Smooth muscle cell of the brain vasculature (primary cell): ENCODE data around the gene MT1A.
"Not testable (repeated sequence)": the region's sequence is repeated elsewhere in the genome, so short reads cannot be mapped to it uniquely, and the experiment has no call there.

Source experiments
- DNase-seq: peaks from one replicate; pipeline ENCODE4 v3.0.0-alpha.2; 2012; ENCODE audit warnings: low read depth, low spot score

MT1A gene

DNA sequence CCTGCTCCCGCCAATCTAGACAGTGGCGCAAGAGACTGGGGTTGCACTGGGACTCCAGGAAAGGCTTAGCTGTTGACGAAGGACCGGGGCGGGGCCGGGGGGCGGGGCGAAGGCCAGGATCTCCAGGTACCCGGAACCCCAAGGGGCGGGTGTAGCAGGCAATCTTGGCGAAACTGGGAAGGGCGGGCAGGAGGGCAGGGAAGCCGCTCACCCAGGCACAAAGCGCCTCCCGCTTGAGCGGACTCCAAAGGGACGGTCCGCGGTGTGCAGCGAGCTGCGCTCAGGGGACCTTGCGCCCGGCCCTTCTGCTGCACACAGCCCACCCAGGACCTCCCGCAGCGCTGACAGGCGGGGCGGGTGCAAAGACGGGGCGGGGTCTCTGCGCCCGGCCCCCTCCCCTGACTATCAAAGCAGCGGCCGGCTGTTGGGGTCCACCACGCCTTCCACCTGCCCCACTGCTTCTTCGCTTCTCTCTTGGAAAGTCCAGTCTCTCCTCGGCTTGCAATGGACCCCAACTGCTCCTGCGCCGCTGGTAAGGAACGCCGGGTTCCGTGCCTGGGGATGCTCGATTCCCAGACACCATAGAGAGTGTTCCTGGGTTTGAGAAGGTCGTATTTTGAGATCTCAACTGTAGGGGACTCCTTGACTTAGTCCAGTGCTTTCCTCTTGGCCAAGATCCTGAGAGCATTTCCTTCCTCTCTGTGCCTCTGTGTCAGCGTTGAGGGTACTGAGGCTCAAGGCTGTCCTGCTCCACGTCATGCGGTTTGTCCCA lies 19.3 kb downstream of the MT1A start, which contains the start of gene MT1F:
MT1F (plus strand) TSS at position 405 of the 772 bp plus-strand sequence; CDS start at position 505, 100 bp downstream.
- no peak for DNase-seq

DNA sequence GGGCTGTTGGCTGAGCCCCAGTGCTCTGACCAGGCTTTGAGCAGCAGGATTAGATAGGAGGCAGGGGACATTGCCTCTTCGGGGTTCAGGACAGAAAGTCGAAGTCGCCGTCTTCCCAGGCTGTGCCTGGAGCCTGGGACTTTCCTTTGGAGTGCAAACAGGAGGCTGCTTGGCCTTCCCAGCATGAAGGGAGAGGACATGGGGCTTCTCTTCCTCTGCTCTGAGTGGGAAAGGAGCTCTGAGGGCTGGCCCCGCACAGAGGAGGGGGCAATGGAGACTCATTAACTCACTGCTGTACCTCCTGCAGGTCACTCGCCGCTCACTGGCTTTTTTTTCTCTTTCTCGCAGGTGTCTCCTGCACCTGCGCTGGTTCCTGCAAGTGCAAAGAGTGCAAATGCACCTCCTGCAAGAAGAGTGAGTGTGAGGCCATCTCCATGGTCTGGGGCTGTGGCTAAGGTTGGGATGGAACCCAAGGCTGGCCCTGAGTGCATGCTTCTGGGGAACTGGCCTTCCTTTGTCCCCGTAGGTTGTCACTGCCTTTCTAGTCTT lies 19.9 kb downstream of the MT1A start:
- DNase-seq, result no peak

DNA sequence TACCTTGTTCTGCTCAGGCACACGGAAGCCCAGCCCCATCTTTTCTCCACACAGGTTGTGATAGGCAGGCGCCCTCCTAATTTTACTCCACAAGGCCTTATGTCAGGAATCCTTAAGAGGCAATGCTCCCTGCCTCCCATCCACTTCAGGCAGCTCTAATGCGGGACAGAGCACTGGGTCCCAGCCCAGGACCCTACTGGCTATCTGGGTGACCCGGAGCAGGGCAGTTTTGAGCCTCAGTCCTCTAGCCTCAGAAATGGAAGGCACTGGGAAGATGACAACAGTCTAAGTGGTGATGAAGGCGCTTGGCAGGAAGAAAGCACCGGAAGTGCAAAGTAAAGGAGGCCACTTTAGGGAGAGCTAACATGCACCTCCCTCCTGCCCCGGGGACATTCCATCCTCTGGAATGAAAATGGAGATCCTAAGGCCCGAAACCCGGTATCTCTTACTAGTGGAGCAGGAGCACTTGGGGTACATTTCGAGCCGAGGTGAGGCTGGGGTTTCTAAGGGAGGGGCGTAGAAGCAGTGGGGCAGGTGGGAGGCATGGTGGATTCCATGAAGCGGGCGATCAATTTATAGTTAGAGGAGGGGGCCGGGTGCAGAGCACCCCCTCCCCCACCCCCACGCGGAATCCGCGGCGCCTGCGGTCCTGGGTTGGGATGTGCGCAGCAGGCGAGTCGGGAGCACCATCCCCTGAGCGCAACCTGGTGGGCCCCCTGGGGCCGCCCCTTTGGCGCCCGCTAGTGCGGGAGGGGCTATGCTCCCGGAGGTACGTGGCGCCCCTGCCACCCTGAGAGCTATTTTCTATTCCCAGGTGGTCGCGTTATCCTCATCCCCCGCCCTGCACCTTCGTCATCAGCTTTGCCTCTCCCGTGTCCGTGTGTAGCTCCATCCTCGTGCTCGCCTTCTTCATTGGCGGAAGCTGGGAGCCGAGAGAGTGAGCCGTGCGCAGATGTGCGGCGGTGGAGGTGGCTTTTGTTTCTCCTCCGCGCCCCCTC lies 24.2 kb downstream of the MT1A start:
- DNase-seq, result no peak

DNA sequence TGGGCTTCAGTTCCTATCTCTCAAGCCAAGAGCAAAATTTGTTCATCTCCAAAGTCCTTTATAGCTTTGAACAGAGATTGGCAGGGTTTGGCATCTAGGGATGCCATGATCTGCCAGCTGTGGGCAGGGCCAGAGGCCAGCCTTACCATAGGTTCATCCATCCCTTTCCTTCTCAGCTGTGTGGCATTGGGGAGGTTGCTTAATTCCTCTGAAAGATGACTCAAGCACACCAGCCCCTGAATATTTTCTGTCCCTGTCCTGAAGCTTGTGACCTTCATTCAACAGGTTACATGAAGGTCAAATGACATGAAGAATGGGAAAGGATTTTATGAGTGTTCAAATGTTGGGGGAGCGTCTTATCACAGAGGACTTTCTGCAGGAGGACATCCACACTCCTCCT lies 26.0 kb downstream of the MT1A start:
- no peak for DNase-seq

DNA sequence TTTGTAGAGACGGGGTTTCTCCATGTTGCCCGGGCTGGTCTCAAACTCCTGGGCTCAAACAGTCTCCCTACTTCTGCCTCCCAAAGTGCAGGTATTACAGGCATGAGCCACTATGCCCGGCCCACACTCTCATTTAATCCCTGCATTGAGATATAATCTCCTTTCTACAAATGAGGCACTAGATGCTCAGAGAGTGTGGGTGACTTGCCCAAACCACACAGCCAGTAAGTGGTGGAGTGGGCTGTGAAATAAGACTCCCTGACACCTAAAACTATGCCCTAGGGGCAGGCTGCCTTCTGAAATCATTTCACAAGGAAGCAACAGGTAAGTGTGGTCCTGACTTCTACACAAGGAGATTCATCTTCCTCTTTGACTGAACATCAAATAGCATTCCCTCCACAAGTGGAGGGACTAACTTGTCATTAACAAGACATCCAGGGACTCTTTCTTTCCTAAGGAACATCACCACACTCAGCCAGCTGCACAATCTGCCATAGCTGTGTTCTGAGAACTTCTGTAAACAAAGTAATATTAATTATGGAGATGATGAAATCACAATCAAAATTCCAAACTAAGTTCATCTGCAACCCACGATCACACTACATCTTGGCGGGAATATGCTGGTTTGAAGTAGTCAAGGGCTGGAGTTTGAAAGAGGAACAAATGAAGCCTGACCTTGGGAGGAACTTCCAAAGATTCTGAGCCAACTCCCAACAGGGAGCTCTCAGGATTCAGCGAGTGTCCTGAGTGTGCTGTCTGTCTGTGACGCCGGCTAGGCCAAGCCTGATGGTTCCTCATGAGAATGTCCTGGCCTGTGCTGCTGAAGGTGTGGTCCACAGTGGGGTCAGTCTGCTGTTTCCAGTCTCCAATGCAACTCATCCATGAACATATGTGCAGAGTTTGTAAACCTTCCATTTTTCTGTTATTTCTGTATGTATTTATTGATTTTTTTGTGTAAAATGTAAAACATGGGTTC lies 27.1 kb downstream of the MT1A start:
- not testable (repeated sequence) for DNase-seq

DNA sequence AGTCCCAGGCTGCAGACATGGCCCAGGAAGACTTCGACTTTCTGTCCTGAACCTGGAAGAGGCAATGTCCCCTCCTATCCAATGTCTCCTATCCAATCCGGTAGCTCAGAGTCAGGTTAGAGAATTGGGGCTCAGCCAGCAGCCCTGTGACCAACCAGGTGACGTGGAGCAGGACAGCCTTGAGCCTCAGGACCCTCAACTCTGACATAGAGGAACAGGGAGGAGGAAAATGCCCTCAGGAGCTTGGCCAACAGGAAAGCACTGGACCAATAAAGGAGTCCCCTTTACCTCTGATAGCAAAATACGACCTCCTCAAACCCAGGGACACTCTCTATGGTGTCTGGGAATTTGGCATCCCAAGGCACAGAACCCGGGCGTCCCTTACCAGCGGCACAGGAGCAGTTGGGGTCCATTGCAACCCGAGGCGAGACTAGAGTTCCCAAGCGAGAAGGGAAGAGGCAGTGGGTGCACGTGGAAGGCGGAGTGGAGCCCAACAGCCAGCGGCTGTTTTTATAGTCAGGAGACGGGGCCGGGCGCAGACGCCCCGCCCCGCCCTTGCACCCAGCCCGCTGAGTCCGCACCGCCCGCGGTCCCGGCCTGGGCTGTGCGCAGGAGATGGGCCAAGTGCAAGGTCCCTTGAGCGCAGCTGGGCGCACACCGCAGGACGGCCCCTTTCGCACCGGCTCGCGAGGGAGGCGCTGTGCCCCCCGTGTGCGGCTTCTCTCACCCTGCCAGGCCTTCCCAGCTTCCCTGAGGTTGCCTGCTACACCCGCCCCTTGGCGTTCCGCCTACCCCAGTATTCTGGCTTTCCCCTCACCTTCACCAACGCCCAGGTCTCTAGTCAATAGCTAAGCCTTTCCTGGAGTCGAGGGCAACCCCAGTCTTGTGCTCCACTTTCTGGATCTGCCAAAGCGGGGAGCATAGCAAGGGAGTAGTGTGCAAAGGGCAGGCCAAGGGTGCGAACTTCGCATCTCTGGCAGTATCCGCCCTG lies 29.4 kb downstream of the MT1A start, which contains the start of gene MT1G:
MT1G (minus strand) TSS at position 485 of the 991 bp plus-strand sequence; CDS start at position 413, 72 bp downstream.
- DNase-seq, result no peak

DNA sequence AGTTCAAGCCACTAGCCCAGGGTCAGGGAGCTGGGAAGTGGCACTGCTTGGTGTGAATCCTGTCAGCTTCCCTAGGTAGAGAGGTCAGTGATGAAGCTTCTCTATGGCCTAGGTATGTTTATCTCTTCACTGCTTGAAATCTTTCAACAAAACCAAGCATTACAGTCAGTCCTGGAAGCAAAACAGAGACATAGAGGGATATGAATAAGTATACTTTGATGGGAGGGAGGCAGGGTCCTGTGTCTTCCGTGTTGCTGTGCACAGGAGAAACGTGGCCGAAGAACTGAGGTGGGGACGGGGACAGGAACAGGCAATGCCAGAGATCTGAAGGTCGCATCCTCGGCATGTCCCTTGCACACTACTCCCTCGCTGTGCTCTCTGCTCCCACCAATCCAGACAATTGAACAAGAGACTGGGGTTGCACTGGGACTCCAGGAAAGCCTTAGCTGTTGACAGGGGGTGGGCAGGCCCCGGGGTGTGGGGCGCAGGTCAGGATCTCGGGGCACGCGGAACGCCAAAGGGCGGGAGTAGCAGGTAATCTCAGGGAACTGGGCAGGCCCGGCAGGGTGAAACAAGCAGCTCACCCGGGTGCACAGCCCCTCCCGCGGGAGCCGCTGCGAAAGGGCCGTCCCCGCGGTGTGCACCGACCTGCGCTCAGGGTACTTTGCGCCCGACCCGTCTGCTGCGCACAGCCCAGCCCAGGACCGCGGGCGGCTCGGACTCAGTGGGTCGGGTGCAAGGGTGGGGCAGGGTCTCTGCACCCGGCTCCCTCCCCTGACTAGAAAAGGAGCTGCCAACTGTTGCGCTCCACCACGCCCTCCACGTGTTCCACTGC lies 30.8 kb downstream of the MT1A start, which contains the start of gene MT1H:
MT1H (plus strand) TSS at position 810 of the 835 bp plus-strand sequence. CDS start 71 bp downstream, outside the sequence.
- DNase-seq, result no peak

DNA sequence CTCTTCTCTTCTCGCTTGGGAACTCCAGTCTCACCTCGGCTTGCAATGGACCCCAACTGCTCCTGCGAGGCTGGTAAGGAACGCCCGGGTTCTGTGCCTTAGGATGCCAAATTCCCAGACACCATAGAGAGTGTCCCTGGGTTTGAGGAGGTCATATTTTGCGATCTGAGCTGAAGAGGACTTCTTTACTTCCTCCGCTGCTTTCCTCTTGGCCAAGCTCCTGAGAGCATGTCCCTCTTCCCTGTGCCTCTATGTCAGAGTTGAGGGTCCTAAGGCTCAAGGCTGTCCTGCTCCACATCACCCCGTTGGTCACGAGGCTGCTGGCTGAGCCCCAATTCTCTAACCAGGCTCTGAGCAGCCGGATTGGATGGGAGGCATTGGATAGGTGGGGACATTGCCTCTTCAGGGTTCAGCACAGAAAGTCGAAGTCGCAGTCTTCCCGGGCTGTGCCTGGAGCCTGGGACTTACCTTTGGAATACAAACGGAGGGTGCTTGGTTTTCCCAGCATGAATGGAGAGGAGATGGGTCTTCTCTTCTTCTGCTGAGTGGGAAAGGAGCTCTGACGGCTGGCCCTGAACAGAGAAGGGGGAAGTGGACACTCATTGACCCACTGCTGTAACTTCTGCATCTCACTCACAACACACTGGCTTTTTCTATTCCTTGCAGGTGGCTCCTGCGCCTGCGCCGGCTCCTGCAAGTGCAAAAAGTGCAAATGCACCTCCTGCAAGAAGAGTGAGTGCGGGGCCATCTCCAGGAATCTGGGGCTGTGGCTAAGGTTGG lies 31.6 kb downstream of the MT1A start:
- DNase-seq, result no peak

DNA sequence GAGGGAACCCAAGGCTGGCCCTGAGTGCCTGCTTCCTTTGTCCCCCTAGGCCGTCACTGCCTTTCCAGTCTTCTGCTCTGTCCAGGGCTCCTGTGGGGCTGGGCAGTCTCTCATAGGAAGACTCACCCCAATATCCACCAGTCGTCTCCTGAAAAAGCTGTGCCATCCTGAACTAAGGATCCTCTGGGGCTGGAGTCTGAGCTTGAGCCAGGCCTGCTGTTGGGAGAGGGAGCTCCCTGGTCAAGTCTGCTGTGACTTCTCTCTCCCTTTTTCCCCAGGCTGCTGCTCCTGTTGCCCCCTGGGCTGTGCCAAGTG lies 32.1 kb downstream of the MT1A start:
- DNase-seq, result no peak

DNA sequence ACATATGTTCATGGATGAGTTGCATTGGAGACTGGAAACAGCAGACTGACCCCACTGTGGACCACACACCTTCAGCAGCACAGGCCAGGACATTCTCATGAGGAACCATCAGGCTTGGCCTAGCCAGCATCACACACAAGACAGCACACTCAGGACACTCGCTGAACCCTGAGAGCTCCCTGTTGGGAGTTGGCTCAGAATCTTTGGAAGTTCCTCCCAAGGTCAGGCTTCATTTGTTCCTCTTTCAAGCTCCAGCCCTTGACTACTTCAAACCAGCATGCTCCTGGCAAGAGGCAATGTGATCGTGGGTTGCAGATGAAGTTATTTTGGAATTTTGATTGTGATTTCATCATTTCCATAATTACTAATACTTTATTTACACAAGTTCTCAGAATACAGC lies 33.2 kb downstream of the MT1A start:
- not testable (repeated sequence) for DNase-seq

DNA sequence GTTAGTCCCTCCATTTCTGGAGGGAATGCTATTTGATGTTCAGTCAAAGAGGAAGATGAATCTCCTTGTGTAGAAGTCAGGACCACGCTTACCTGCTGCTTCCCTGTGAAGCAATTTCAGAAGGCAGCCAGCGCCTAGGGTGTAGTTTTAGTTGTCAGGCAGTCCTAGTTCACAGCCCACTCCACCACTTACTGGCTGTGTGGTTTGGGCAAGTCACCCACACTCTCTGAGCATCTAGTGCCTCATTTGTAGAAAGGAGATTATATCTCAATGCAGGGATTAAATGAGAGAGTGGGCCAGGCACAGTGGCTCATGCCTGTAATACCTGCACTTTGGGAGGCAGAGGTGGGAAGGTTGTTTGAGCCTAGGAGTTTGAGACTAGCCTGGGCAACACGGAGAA lies 33.7 kb downstream of the MT1A start:
- DNase-seq, result not testable (repeated sequence)

DNA sequence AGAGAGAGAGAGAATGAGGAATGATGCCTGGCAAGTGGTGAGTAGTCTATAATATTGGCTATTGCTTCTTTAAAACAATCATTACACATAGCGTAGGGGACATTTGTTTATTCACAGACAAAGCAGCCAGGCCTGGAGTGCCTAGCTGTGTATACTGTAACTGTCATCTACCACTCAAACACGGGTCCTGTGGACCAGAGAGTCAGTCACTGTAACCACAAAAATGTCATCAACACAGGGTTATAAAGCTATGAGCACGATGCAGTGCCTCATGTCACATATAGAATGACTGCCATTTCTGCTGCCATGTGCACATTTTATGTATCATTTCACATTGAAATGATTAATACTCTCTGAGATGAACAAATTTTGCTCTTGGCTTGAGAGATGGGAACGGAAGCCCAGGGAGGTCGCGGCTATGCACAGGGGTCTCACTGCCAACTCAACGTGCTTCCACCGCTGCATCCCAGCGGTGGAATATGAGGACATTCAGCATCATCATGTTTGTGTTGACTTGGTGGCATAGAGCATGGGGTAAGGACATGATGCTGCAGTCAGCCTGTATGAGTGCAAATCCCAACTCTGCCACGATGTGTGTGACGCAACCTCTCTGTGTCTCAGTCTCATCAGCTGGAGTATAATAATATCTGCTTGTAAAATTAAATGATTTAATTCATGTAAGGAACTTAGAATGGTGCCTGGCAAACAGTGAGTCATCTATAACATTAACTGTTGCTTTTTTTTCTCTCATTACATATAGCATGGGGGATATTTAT lies 34.5 kb downstream of the MT1A start:
- no peak for DNase-seq

DNA sequence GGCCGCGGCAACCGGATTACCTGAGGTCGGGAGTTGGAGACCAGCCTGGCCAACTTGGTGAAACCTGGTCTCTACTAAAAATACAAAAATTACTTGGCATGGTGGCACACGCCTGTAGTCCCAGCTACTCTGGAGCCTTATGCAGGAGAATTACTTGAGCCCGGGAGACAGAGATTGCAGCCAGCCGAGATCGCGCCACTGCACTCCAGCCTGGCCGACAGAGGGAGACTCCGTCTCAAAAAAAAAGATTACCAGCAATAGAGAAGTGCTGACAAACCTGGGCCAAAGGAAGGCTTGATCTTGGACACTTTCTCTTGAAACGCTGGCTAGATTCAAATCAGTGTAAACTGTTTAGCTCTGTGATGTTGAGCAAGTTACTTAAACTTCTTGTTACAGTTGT lies 35.5 kb downstream of the MT1A start:
- no peak for DNase-seq

DNA sequence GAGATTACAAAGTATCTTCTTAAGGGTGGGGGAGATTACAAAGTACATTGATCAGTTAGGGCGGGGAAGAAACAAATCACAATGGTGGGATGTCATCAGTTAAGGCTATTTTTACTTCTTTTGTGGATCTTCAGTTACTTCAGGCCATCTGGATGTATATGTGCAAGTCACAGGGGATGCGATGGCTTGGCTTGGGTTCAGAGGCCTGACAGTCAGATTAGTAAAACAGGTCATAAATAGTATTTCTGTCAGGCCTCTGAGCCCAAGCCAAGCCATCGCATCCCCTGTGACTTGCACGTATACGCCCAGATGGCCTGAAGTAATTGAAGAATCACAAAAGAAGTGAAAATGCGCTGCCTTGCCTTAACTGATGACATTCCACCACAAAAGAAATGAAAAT lies 36.1 kb downstream of the MT1A start:
- DNase-seq, result not testable (repeated sequence)

DNA sequence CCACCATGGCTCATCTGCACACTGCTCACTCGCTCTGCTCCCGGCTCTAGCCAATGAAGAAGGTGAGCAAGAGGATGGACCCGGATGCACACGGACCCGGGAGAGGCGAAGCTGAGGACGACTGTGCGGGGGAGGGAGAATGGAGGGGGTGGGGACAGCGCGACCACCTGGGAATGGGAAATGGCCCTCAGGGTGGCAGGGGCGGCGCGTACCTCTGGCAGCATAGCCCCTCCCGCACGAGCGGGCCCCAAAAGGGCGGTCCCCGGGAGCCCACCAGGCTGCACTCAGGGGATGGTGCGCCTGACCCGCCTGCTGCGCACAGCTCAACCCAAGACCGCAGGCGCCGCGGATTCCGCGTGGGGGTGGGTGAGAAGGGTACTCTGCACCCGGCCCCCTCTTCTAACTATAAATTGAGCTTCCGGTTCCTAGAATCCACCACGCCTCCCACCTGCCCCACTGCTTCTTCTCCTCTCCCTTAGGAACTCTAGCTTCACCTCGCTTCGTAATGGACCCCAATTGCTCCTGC lies 37.3 kb downstream of the MT1A start:
- DNase-seq, result no peak

DNA sequence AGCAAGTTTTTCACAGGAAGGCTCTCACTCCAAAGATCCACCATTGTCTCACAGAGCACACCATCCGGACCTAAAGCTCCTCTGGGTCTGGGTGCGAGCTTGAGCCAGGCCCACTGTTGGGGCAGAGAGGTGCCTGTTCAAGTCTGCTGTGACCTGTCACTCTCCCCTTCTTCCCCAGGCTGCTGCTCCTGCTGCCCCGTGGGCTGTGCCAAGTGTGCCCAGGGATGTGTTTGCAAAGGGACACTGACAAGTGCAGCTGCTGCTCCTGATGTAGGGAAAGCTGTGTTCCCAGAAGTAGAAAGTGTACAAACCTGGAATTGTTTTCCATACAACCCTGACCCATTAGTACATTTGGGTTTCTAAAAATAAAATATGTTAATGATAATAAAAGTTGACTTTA lies 39.0 kb downstream of the MT1A start:
- DNase-seq, result no peak
